Activated CD8-positive, alpha-beta memory T cell treated with anti-CD3 and anti-CD28 coated beads for 4 hours (primary cell): ENCODE results near the gene XPO6.

Source experiments
- DNase-seq, 2 donors: peaks; one replicate each; pipeline ENCODE4 v3.0.0-alpha.2; 2020; ENCODE audit warnings: low read depth in 2 of 2

Gene XPO6

GRCh38 chr16:28062261-28062846 is 149.4 kb downstream of the XPO6 start:
- DNase-seq, result no peak

DNA sequence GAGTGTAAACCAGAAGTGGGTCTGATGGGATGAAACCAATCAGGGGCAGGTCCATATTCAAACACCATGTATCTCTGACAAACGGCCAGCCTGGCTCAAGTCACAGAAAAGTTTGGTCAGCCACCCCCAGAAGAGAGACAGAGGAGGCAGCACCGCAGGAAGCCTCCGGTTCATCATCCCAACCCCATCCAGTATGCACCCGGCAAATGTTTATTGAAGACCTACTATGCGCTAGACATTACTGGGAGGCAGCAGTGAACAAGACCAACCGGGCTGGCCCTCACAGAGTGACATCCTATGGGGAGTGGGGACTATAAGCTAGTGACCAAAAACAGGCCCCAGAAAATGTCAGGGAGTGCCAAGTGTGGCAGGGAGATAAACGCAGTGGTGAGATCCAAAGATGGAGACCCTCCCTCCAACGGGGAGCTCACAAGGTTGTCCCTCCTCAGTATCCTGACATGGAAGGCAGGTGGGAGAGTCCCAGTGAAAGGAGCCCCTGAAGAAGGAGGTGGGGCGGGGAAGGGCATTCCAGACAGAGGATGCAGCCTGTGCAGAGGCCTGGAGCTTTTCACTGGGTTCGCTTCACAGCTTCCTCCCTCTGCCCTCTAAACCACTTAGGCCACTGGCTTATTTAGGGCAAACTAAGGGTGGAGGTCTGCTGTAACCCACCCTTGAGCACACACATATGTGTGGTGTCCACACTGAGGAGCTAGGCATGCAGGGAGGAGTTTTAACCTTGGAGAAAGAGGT is 150.2 kb downstream of the XPO6 start:
- DNase-seq, result no peak

- no peak for DNase-seq
Observed at GRCh38 chr16:28059841-28060575, 151.8 kb downstream of the XPO6 start.

- DNase-seq, result no peak
Observed at GRCh38 chr16:28058839-28059589, 152.8 kb downstream of the XPO6 start.

GRCh38 chr16:28057949-28058348 is 153.8 kb downstream of the XPO6 start:
- no peak for DNase-seq

- no peak for DNase-seq
Observed at GRCh38 chr16:28053461-28053860, 158.3 kb downstream of the XPO6 start.

- no peak for DNase-seq
Observed at GRCh38 chr16:28052274-28053128, 159.3 kb downstream of the XPO6 start.

DNA sequence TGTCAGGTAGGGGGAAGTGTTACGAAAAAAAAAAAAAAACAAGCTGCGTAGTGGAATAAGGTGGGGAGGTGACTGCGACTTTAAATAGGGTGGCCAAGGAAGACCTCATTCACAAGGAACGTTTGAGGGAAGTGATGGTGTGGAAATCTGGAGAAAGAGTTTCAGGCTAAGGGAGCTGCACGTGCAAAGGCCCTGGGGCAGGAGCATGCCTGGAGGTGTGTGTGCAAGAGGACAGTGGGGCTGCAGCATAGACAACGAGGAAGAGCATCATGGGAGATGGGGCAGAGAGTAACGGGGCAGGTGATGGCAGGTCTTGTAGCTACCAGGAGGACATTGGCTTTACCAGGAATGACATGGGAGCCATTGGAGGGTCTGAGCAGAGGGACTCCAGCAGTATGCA is 160.3 kb downstream of the XPO6 start:
- DNase-seq, result no peak
